GM12875 (cell line): ENCODE measurements around the gene NYNRIN.
"Not testable (repeated sequence)": the region's sequence is repeated elsewhere in the genome, so short reads cannot be mapped to it uniquely, and the experiment has no call there.

Experiments
- H3K4me3 ChIP-seq: one replicate; pipeline ENCODE4 v1.5.1; 2011; ENCODE audit warnings: low read depth, low read length, control low read depth
- CTCF ChIP-seq: IDR thresholded peaks from 2 replicates; pipeline ENCODE4 v1.5.1; 2011; ENCODE audit warnings: low read depth, mild to moderate bottlenecking, control low read depth, inconsistent platforms, low read length, moderate library complexity, borderline replicate concordance; ENCODE audit not compliant: insufficient read depth

NYNRIN gene

GRCh38 chr14:24370748-24371147 lies 28.1 kb upstream of the NYNRIN start:
- no peak for TF ChIP-seq CTCF

GRCh38 chr14:24371605-24372004 lies 27.2 kb upstream of the NYNRIN start:
- not testable (repeated sequence) for H3K4me3 ChIP-seq

More at GRCh38 chr14:24370748-24371147, 28.1 kb upstream of the NYNRIN start:
- H3K4me3 ChIP-seq, result no peak overlapping the region

- no peak for TF ChIP-seq CTCF
- H3K4me3 ChIP-seq, result no peak overlapping the region
Observed at GRCh38 chr14:24372701-24373416, 25.9 kb upstream of the NYNRIN start.

GRCh38 chr14:24376448-24377070 lies 22.2 kb upstream of the NYNRIN start:
- TF ChIP-seq CTCF, result no peak
- no peak overlapping the region for H3K4me3 ChIP-seq

- no peak overlapping the region for H3K4me3 ChIP-seq
- no peak for TF ChIP-seq CTCF
Observed at GRCh38 chr14:24377126-24377525, 21.7 kb upstream of the NYNRIN start.

GRCh38 chr14:24377657-24378056 lies 21.1 kb upstream of the NYNRIN start:
- TF ChIP-seq CTCF, result no peak
- H3K4me3 ChIP-seq, result no peak overlapping the region

GRCh38 chr14:24378327-24378726 lies 20.5 kb upstream of the NYNRIN start:
- no peak overlapping the region for H3K4me3 ChIP-seq
- TF ChIP-seq CTCF, result no peak
